Kidney epithelial cell (primary cell): Measurements from ENCODE around the gene TCTN2. TPM values are rescaled to one million over a fixed set of nuclear protein-coding genes. Genes with fewer than 3 reads are reported as not detected.

Experiments used
- DNase-seq: peaks from one replicate; pipeline ENCODE4 v3.0.0-alpha.2; 2010; ENCODE audit warnings: low read depth
- H3K27me3 ChIP-seq: 2 replicates; pipeline ENCODE4 v1.6.0; 2011; ENCODE audit warnings: low read length; ENCODE audit not compliant: control insufficient read depth, insufficient read depth
- H3K36me3 ChIP-seq: 2 replicates; pipeline ENCODE4 v1.5.1; 2011; ENCODE audit warnings: low read length; ENCODE audit not compliant: control insufficient read depth, insufficient read depth
- H3K4me3 ChIP-seq: 2 replicates; pipeline ENCODE4 v1.5.1; 2011; ENCODE audit warnings: low read depth, mild to moderate bottlenecking, control low read depth, low read length
- CTCF ChIP-seq: IDR thresholded peaks from 2 replicates; pipeline ENCODE4 v1.5.1; 2011; ENCODE audit warnings: mild to moderate bottlenecking, moderate library complexity, low read length, control low read depth, inconsistent platforms; ENCODE audit not compliant: insufficient read depth, poor library complexity, severe bottlenecking
- total RNA-seq: library from RNA; depleted of rRNA; stranded (reverse); fragments of >200 nt; gene quantifications from 2 replicates; pipeline ENCODE4 v1.2.3, GENCODE V29; 2015

TCTN2 gene
- total RNA-seq, 1 donor from 2014 or later = 13.4 TPM

DNA sequence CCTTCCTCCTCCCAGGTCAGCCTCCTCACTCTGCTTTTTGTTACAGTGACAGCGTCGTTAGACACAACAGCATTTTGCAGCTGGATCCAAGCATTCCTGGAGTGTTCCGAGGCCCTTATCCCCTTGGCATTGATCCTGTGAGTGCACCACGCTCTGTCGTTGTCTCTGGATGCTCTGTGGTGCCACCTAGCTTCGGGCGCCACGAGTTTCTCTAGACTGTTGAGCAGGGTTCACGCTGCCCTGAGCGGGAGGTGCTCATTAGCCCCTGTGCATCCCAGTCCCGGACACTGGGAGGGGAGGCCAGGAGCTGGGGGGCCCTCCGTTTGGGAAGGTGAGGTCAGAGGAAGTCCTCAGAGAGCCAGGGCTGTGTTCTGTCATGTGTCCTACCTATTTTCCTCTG, 73.9 kb downstream of the TCTN2 start:
- peak; percentile 28 for TF ChIP-seq CTCF
- Histone ChIP-seq H3K4me3 (no peak overlapping the region), H3K36me3 (peaks cover 4% of the 10 kb centered on the region), H3K27me3 (no peaks in the 10 kb centered on the region)
- DNase-seq = no peak

DNA sequence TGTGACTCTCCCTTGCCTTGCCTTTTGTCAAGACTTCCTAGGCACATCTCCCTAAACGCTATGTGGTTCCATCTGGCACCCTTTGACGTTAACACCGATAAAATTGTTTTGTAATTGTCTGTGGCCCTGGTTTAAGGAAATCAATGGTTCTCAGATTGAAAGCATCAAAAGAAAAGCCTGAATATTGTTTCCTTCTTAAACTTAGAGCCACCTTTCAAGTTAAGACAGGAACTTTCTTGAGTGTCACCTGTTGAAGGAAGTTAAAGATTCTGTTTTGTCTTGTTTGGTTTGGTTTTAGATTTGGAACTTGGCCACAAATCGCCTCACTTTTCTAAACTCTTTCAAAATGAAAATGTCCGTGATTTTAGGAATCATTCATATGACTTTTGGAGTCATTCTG, 76.4 kb downstream of the TCTN2 start:
- no peak for TF ChIP-seq CTCF
- peaks cover 4% of the 10 kb centered on the region for H3K36me3 ChIP-seq
- H3K4me3 ChIP-seq = no peak overlapping the region
- no peak for DNase-seq
- no peaks in the 10 kb centered on the region for H3K27me3 ChIP-seq

DNA sequence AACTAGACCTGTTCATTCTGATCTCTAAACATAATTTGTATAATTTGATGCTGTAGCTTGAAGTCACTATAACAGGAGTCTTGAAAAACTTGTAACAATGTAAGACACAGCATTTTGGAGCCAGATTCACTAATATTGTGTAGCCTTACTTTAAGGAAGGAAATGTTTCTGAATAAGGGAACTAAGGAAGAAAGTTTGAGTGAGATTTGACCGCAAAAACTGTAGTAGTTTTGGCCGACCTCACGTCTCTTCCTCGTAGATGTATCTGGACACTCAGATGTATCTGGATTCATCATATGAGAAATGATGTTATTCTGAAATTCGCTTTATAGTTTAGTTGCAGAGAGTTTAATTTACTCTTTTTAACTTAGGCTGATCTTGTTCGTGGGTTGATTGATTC, 77.2 kb downstream of the TCTN2 start:
- peaks cover 4% of the 10 kb centered on the region for H3K36me3 ChIP-seq
- no peaks in the 10 kb centered on the region for H3K27me3 ChIP-seq
- no peak overlapping the region for H3K4me3 ChIP-seq
- no peak for TF ChIP-seq CTCF
- DNase-seq = no peak

DNA sequence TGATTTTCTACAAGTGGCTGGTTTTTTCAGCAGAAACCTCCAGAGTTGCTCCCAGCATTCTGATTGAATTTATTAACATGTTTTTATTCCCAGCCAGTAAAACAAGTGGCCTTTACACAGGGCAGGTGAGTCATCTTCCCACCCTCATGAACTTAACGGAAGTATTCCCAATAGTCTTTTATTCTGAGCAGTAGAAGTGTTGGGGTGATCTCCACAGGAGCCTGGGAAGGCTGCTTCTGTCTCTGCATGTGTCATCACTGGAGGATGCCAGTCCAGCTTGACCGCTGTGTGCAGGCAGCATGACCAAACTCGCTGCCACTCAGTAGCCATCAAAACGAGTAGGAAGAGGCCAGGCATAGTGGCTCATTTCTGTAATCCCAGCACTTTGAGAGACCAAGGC, 77.7 kb downstream of the TCTN2 start:
- H3K36me3 ChIP-seq = peaks cover 4% of the 10 kb centered on the region
- TF ChIP-seq CTCF = no peak
- DNase-seq = peak; percentile 32
- H3K27me3 ChIP-seq = no peaks in the 10 kb centered on the region
- H3K4me3 ChIP-seq = no peak overlapping the region

DNA sequence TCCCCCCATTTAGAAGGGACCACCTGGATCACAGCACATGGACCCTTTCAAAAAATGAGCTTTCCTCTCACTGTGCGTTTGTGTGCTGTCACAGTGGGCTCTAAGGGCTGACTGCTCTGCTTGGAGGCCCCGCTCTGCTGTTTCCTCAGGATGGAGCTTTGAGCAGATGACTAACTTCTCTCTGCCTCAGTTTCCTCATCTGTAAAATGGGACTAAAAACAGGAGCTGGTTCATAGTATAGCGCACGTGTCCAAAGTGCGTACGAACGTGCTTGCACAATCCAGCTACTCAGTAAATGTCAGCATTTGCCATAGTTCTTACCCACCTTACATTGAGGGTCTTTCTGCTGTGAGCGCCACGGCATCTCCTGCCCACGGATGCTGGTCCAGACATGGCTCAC, 78.4 kb downstream of the TCTN2 start:
- DNase-seq = no peak
- no peak for TF ChIP-seq CTCF
- Histone ChIP-seq H3K27me3 (no peaks in the 10 kb centered on the region), H3K4me3 (no peak overlapping the region), H3K36me3 (peaks cover 4% of the 10 kb centered on the region)

- Histone ChIP-seq H3K36me3 (peaks cover 1% of the 10 kb centered on the region), H3K27me3 (no peaks in the 10 kb centered on the region), H3K4me3 (no peak overlapping the region)
- DNase-seq = no peak
- no peak for TF ChIP-seq CTCF
Observed at GRCh38 chr12:123750159-123750656, 79.3 kb downstream of the TCTN2 start.
